Measurements from ENCODE around the gene KIAA1217. TPM values are rescaled to one million over a fixed set of nuclear protein-coding genes. Genes with fewer than 3 reads are reported as not detected.

KIAA1217 gene
- total RNA-seq, 1 donor from 2014 or later = 121 TPM

DNA sequence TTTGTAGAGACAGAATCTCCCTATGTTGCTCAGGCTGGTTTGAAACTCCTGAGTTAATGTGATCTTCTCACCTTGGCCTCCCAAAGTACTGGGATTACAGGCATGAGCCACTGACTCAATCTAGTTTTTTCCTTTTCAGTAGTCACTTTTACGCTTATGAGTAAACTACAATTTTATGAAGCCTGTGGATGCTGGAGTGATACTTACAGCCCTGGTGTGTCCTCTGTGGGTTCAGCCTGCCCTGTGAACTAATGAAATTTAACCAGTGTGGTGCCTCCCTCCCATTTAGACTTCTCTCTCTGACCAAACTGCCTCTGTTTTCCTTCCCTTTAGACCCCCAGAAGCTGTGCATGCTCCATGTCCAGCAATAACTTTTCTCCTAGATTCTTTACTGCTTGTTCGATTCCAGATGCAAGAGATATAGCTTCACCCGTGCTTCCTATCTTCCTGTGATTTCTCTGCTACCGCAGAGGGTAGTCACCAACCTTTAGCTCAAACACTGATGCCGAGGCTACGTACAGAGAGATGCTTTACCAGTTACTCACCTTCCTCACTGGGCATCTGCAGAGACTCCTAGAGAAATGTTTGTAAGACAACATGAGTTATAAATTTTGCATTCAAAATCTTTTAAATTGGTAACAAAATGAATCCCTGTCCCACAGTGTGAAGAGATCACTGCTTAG lies 90.8 kb downstream of the KIAA1217 start:
- H3K36me3 Mint-ChIP-seq (ENCODE audit: insufficient read depth) = peaks cover 17% of the 10 kb centered on the region
- H3K4me3 Mint-ChIP-seq (ENCODE audit: low read depth) = no peak overlapping the region
- no peaks in the 10 kb centered on the region for H3K27me3 Mint-ChIP-seq
- TF ChIP-seq, protein P1, sequence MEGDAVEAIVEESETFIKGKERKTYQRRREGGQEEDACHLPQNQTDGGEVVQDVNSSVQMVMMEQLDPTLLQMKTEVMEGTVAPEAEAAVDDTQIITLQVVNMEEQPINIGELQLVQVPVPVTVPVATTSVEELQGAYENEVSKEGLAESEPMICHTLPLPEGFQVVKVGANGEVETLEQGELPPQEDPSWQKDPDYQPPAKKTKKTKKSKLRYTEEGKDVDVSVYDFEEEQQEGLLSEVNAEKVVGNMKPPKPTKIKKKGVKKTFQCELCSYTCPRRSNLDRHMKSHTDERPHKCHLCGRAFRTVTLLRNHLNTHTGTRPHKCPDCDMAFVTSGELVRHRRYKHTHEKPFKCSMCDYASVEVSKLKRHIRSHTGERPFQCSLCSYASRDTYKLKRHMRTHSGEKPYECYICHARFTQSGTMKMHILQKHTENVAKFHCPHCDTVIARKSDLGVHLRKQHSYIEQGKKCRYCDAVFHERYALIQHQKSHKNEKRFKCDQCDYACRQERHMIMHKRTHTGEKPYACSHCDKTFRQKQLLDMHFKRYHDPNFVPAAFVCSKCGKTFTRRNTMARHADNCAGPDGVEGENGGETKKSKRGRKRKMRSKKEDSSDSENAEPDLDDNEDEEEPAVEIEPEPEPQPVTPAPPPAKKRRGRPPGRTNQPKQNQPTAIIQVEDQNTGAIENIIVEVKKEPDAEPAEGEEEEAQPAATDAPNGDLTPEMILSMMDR (IDR thresholded peaks at IDR 0.05; ENCODE audit: unreplicated experiment) = no peak
- no peak overlapping the region for H3K27ac Mint-ChIP-seq
- no peak for DNase-seq (ENCODE audit: low spot score, unreplicated experiment)
- H3K9me3 Mint-ChIP-seq (ENCODE audit: low read depth) = no peaks in the 10 kb centered on the region
- H3K4me1 Mint-ChIP-seq (ENCODE audit: low read depth) = peaks cover 2% of the 10 kb centered on the region

DNA sequence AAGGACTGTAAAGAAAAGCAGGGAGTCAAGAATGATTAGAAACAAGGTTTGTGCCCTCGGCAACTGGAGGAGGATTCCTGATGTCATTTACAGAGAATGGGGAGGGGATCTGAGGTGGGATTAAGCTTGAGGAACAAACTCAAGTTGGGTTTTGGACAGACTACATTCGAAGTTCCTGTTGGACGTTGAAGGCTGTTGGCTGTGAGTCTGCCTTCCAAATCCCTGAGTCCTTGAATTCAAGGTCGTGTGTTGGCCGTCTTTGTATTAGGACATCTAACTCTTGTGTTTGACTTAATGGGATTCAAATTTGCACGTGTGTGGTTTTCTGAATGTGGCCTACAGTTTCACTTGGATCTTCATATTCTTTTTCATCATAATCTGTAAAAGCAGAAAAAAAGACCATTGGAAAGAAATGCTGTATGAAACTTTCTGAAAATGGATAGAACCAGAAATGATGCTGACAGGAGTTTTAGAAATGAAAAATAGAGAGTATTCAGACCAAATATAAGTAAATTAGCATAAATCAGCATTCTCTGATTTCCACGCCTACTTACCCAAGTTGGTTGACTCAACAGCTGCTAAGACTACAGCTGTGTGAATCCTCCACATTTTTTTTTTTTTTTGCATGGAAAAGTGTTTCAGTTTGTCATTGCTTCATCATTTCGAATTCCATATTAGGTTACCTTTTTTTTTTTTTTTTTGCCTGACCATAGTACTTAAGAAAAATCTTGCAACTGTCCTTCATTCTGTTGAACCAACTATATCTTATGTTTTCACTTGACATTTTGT lies 94.8 kb downstream of the KIAA1217 start:
- H3K27ac Mint-ChIP-seq = no peak overlapping the region
- H3K4me3 Mint-ChIP-seq (ENCODE audit: low read depth) = no peak overlapping the region
- TF ChIP-seq, protein P1 (IDR thresholded peaks at IDR 0.05; ENCODE audit: unreplicated experiment) = no peak

DNA sequence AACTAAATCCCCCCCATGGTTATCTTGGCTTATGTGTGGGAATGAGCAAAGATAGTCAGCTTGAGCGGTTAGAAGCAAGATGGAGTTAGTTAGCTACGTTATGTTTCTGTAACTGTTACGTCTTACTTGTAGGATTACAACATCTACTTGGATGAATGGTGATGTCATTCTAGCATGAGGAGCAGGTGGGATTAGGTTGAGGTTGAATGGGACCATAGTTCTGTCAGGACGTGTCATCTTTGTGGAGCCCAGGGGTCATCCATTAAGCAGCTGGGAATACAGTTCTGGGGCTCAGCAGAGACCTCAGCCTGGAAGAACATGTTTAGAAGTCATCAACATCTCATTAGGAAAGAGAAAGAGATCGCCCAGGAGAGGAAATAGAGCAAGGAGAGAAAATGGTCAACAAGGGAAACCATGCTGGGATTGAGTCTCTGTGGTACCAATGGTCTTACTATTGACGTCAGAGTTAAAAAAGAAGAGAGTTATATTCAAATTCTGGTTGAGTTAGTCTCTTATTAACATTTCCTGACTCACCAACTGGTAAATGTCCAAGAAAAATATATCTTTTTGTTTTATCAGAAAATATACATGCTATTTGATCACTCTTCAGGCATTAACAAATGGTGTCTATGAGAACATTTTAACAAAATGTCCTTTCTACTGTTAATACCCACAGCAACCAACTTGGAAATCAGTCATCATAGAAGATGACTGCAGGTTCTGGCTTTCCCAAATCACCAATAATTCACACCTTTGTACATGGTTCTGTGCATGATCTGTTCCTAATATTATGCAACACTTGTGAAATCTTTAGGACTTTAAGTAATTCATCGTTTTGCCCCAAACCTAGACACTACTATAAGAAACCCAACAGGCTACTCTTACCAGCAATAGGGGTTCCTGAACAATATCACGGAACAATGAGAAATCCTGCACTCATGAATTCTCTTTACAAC lies 96.9 kb downstream of the KIAA1217 start:
- TF ChIP-seq, protein P1 (IDR thresholded peaks at IDR 0.05; ENCODE audit: unreplicated experiment) = no peak
- no peak for DNase-seq (ENCODE audit: low spot score, unreplicated experiment)
- Mint-ChIP-seq H3K27ac (no peak overlapping the region), H3K4me1 (ENCODE audit: low read depth) (peaks cover 10% of the 10 kb centered on the region), H3K9me3 (ENCODE audit: low read depth) (no peaks in the 10 kb centered on the region), H3K4me3 (ENCODE audit: low read depth) (no peak overlapping the region), H3K36me3 (ENCODE audit: insufficient read depth) (peaks cover 16% of the 10 kb centered on the region), H3K27me3 (no peaks in the 10 kb centered on the region)

More for the DNA sequence above, 94.8 kb downstream of the KIAA1217 start:
- no peaks in the 10 kb centered on the region for H3K9me3 Mint-ChIP-seq (ENCODE audit: low read depth)
- H3K27me3 Mint-ChIP-seq = no peaks in the 10 kb centered on the region
- DNase-seq (ENCODE audit: low spot score, unreplicated experiment) = no peak
- H3K4me1 Mint-ChIP-seq (ENCODE audit: low read depth) = peaks cover 6% of the 10 kb centered on the region
- H3K36me3 Mint-ChIP-seq (ENCODE audit: insufficient read depth) = peaks cover 18% of the 10 kb centered on the region

DNA sequence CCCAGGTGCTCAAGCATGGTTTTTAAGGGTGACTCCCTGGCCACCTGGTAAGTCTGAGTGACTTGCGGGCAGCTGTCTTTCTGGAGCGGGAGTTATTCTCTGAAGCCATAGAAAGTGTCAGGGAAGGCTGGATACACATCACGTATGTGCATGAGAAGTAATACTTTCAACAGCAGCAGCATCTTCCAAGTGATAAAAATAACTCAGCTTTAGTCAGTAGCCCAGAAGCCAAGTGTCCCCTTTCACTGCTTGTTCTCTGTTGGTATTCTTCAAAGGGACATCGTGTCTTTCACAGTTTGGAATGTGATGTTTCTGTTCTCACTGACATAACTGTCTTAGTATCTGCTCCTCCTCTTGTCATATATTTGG lies 97.6 kb downstream of the KIAA1217 start:
- DNase-seq (ENCODE audit: low spot score, unreplicated experiment) = no peak
- Mint-ChIP-seq H3K36me3 (ENCODE audit: insufficient read depth) (peaks cover 16% of the 10 kb centered on the region), H3K27me3 (no peaks in the 10 kb centered on the region), H3K9me3 (ENCODE audit: low read depth) (no peaks in the 10 kb centered on the region), H3K27ac (no peak overlapping the region), H3K4me3 (ENCODE audit: low read depth) (no peak overlapping the region), H3K4me1 (ENCODE audit: low read depth) (peaks cover 16% of the 10 kb centered on the region)
- TF ChIP-seq, protein P1 (IDR thresholded peaks at IDR 0.05; ENCODE audit: unreplicated experiment) = no peak

DNA sequence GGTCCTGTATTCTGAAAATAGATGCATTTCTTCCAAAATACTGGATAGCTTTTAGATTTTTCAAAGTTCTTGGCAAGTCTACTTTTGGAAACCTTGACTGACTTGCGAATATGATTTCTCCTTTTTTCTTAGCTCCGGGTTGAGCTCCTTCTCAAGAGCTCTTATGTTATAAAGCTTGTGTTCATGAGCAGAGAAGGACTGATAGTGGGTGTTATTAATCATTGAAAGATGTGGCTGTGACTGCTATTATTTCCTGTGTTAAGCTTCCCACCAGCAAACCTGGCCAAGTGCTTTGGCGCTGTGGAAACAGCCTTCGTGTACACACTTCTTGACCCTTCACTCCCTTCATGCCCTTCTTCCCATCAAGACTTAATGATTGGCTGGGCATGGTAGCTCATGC lies 98.2 kb downstream of the KIAA1217 start:
- H3K4me1 Mint-ChIP-seq (ENCODE audit: low read depth) = peaks cover 21% of the 10 kb centered on the region
- H3K9me3 Mint-ChIP-seq (ENCODE audit: low read depth) = no peaks in the 10 kb centered on the region
- H3K4me3 Mint-ChIP-seq (ENCODE audit: low read depth) = no peak overlapping the region
- TF ChIP-seq, protein P1 (IDR thresholded peaks at IDR 0.05; ENCODE audit: unreplicated experiment) = no peak
- no peak overlapping the region for H3K27ac Mint-ChIP-seq
- H3K27me3 Mint-ChIP-seq = no peaks in the 10 kb centered on the region
- H3K36me3 Mint-ChIP-seq (ENCODE audit: insufficient read depth) = peaks cover 16% of the 10 kb centered on the region
- DNase-seq (ENCODE audit: low spot score, unreplicated experiment) = no peak

All from progenitor cell of endocrine pancreas (in vitro differentiated cells).